Measurements from ENCODE around the gene UROS.

The UROS gene

GRCh38 chr10:125815764-125816163, 7.3 kb downstream of the UROS start:
- DNase-seq (ENCODE audit: insufficient read length, low spot score): no peak
- no peak for FAIRE-seq
- TF ChIP-seq POLR2A (IDR thresholded peaks at IDR 0.05; ENCODE audit: low read depth, low read length): no peak

GRCh38 chr10:125812128-125812750, 10.8 kb downstream of the UROS start:
- FAIRE-seq (no peak), DNase-seq (ENCODE audit: insufficient read length, low spot score) (no peak)
- TF ChIP-seq POLR2A (IDR thresholded peaks at IDR 0.05; ENCODE audit: low read depth, low read length): no peak

GRCh38 chr10:125811251-125811650, 11.8 kb downstream of the UROS start:
- no peak for TF ChIP-seq POLR2A (IDR thresholded peaks at IDR 0.05; ENCODE audit: low read depth, low read length)
- FAIRE-seq (no peak), DNase-seq (ENCODE audit: insufficient read length, low spot score) (no peak)

- no peak for TF ChIP-seq POLR2A (IDR thresholded peaks at IDR 0.05; ENCODE audit: low read depth, low read length)
- FAIRE-seq: no peak
Measured at GRCh38 chr10:125808047-125808446, 15.0 kb downstream of the UROS start.

GRCh38 chr10:125802739-125803138, 20.3 kb downstream of the UROS start:
- no peak for TF ChIP-seq POLR2A (IDR thresholded peaks at IDR 0.05; ENCODE audit: low read depth, low read length)
- DNase-seq (ENCODE audit: insufficient read length, low spot score) (no peak), FAIRE-seq (no peak)

More at GRCh38 chr10:125808047-125808446, 15.0 kb downstream of the UROS start:
- no peak for DNase-seq (ENCODE audit: insufficient read length, low spot score)

GRCh38 chr10:125802131-125802530, 20.9 kb downstream of the UROS start:
- FAIRE-seq (no peak), DNase-seq (ENCODE audit: insufficient read length, low spot score) (no peak)
- no peak for TF ChIP-seq POLR2A (IDR thresholded peaks at IDR 0.05; ENCODE audit: low read depth, low read length)

- no peak for TF ChIP-seq POLR2A (IDR thresholded peaks at IDR 0.05; ENCODE audit: low read depth, low read length)
- DNase-seq (ENCODE audit: insufficient read length, low spot score): no peak
- no peak for FAIRE-seq
Measured at GRCh38 chr10:125801574-125801973, 21.5 kb downstream of the UROS start.

- DNase-seq (ENCODE audit: insufficient read length, low spot score) (no peak), FAIRE-seq (no peak)
- no peak for TF ChIP-seq POLR2A (IDR thresholded peaks at IDR 0.05; ENCODE audit: low read depth, low read length)
Measured at GRCh38 chr10:125799451-125800182, 23.4 kb downstream of the UROS start.

GRCh38 chr10:125797994-125798662, 24.9 kb downstream of the UROS start:
- TF ChIP-seq POLR2A (IDR thresholded peaks at IDR 0.05; ENCODE audit: low read depth, low read length): no peak
- FAIRE-seq (no peak), DNase-seq (ENCODE audit: insufficient read length, low spot score) (no peak)

GRCh38 chr10:125797424-125797823, 25.6 kb downstream of the UROS start:
- DNase-seq (ENCODE audit: insufficient read length, low spot score) (no peak), FAIRE-seq (no peak)
- no peak for TF ChIP-seq POLR2A (IDR thresholded peaks at IDR 0.05; ENCODE audit: low read depth, low read length)

GRCh38 chr10:125795637-125796190, 27.3 kb downstream of the UROS start:
- TF ChIP-seq POLR2A (IDR thresholded peaks at IDR 0.05; ENCODE audit: low read depth, low read length): no peak
- FAIRE-seq (no peak), DNase-seq (ENCODE audit: insufficient read length, low spot score) (no peak)

- DNase-seq (ENCODE audit: insufficient read length, low spot score): no peak
- no peak for TF ChIP-seq POLR2A (IDR thresholded peaks at IDR 0.05; ENCODE audit: low read depth, low read length)
- FAIRE-seq: no peak
Measured at GRCh38 chr10:125795128-125795527, 27.9 kb downstream of the UROS start.

- FAIRE-seq: no peak
- DNase-seq (ENCODE audit: insufficient read length, low spot score): no peak
- TF ChIP-seq POLR2A (IDR thresholded peaks at IDR 0.05; ENCODE audit: low read depth, low read length): no peak
Measured at GRCh38 chr10:125792342-125793300, 30.4 kb downstream of the UROS start.
